ENCODE measurements around the gene SEPTIN8.

Gene SEPTIN8

DNA sequence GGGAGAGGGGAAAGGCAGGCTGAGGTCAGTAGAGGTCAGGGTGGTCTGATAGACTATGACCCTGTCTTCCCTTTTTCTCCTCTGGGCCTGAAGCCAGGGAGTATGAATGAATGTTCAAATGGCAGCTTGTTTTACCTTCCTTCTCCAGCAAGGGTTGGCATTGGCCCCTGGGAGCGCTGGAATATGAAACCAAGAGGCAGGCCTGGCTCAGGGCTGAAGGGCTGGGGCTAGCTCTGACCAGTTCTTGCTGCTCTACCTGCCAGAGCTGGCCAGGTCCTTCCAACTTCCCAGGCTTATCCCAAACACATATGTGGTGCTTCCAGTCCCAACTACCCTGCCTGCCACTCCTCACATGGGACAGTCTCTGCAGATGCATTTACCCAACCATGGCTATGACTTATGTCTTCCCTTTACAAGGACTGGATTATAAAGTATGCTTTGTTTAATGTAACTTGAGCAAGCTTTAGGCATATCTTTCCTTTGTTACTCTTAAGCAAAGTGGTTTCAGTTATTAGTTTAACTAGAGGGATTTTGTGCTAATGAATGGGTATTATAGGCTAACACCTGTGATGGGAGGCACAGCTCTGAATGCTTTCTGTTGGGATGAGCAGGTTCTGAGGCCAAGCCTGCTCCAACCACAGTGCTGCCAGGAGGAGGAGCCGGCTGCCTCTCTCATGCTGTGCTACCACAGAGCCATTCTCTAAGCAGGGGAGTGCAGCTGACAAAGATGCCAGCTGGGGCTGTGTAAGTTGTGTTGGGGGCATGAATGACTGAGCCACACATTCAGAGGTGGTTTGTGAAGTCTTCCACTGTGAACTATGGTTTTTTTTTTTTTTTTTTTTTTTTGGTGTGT is 23.7 kb downstream of the SEPTIN8 start:
- TF ChIP-seq, protein P1, sequence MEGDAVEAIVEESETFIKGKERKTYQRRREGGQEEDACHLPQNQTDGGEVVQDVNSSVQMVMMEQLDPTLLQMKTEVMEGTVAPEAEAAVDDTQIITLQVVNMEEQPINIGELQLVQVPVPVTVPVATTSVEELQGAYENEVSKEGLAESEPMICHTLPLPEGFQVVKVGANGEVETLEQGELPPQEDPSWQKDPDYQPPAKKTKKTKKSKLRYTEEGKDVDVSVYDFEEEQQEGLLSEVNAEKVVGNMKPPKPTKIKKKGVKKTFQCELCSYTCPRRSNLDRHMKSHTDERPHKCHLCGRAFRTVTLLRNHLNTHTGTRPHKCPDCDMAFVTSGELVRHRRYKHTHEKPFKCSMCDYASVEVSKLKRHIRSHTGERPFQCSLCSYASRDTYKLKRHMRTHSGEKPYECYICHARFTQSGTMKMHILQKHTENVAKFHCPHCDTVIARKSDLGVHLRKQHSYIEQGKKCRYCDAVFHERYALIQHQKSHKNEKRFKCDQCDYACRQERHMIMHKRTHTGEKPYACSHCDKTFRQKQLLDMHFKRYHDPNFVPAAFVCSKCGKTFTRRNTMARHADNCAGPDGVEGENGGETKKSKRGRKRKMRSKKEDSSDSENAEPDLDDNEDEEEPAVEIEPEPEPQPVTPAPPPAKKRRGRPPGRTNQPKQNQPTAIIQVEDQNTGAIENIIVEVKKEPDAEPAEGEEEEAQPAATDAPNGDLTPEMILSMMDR (conservative IDR thresholded peaks at IDR 0.05; ENCODE audit: low read depth, low read length): no peak
- no peaks in the 10 kb centered on the region for H3K27me3 ChIP-seq (ENCODE audit: insufficient read depth, low read depth)
- H3K4me2 ChIP-seq: peak overlapping the region; percentile 97
- peak overlapping the region; percentile 89 for H3K27ac ChIP-seq
- peaks cover 3% of the 10 kb centered on the region; the same call in 1 of the 2 replicates for H3K79me2 ChIP-seq (ENCODE audit: insufficient read depth, low read depth)
- no peak overlapping the region for H3K4me3 ChIP-seq (IDR thresholded peaks at IDR 0.05; ENCODE audit: insufficient read depth, low read depth, low read length)
- H3K4me1 ChIP-seq (ENCODE audit: low read depth, poor library complexity, severe bottlenecking): peaks cover 75% of the 10 kb centered on the region
- no peaks in the 10 kb centered on the region for H4K20me1 ChIP-seq (ENCODE audit: insufficient read depth)
- peak overlapping the region; percentile 51 for H3K9ac ChIP-seq
- H3K36me3 ChIP-seq (ENCODE audit: insufficient read depth): no peaks in the 10 kb centered on the region
- H2AFZ ChIP-seq (ENCODE audit: low read depth): no peak overlapping the region

DNA sequence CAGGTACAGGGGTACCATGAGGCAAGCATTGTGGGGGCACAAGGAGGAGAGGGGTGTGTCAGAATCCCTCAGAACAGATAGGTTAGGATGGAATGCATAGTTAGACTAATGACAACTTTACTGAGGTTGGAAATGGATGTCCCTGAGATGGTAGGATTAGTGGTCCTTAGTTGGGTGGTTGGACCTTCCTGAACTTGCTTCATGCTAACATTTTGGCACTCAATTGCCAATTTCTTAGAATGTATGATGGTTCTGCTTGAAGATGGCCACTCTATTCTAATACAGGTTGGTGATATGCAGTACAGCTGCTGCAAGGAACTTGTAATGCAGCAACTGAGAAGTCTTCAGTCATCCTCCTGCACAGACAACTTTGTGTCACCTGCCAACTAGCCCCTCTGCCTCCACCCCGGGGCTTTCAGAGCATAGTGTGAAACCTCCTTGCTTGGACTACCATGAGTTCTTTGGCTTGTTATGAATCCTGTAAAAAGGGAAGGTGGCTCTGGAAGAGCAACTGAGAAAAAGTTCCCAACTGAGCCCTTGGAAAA is 24.4 kb downstream of the SEPTIN8 start:
- Histone ChIP-seq H3K4me3 (IDR thresholded peaks at IDR 0.05; ENCODE audit: insufficient read depth, low read depth, low read length) (no peak overlapping the region), H2AFZ (ENCODE audit: low read depth) (no peak overlapping the region), H4K20me1 (ENCODE audit: insufficient read depth) (no peaks in the 10 kb centered on the region), H3K36me3 (ENCODE audit: insufficient read depth) (no peaks in the 10 kb centered on the region), H3K27ac (peak overlapping the region; percentile 89), H3K9ac (peak overlapping the region; percentile 51; the same call in 1 of the 2 replicates), H3K4me2 (peak overlapping the region; percentile 97), H3K4me1 (ENCODE audit: low read depth, poor library complexity, severe bottlenecking) (peaks cover 82% of the 10 kb centered on the region), H3K79me2 (ENCODE audit: insufficient read depth, low read depth) (peaks cover 4% of the 10 kb centered on the region; the same call in 1 of the 2 replicates), H3K27me3 (ENCODE audit: insufficient read depth, low read depth) (no peaks in the 10 kb centered on the region)
- TF ChIP-seq, protein P1 (conservative IDR thresholded peaks at IDR 0.05; ENCODE audit: low read depth, low read length): no peak

DNA sequence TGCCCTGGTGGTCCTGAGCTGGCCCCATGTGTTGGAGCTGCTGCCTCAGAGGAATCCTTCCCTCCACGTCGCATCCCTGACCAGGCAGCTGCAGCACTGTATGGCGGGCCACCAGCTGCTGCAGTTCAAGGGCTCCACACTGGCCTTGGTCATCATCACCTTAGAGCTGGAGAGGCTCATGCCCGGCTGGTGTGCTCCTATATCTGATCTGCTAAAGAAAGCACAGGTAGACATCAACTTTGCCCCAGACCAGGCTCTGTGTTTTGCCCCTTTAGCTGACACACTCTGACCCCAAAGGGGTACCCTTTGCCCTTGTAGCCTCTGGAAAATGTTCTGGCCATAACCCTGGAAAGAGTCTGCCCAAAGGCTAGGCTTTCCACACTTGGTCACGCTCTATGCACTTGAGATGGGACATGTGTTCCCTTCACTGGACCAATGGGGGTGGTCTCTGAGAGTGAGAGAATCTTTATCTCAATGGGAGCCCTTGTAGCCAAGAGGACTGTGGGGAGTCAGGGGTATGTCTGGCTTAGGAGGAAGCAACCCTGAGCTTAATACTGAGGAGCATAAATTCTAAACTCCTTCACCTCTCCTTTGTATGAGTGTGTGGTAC is 25.0 kb downstream of the SEPTIN8 start:
- TF ChIP-seq, protein P1 (conservative IDR thresholded peaks at IDR 0.05; ENCODE audit: low read depth, low read length): no peak
- Histone ChIP-seq H3K79me2 (ENCODE audit: insufficient read depth, low read depth) (peaks cover 4% of the 10 kb centered on the region; the same call in 1 of the 2 replicates), H2AFZ (ENCODE audit: low read depth) (no peak overlapping the region), H3K27ac (peak overlapping the region; percentile 89), H3K4me2 (peak overlapping the region; percentile 97), H3K4me3 (IDR thresholded peaks at IDR 0.05; ENCODE audit: insufficient read depth, low read depth, low read length) (no peak overlapping the region), H4K20me1 (ENCODE audit: insufficient read depth) (no peaks in the 10 kb centered on the region), H3K4me1 (ENCODE audit: low read depth, poor library complexity, severe bottlenecking) (peaks cover 82% of the 10 kb centered on the region), H3K36me3 (ENCODE audit: insufficient read depth) (no peaks in the 10 kb centered on the region), H3K9ac (peak overlapping the region; percentile 51; the same call in 1 of the 2 replicates), H3K27me3 (ENCODE audit: insufficient read depth, low read depth) (no peaks in the 10 kb centered on the region)

DNA sequence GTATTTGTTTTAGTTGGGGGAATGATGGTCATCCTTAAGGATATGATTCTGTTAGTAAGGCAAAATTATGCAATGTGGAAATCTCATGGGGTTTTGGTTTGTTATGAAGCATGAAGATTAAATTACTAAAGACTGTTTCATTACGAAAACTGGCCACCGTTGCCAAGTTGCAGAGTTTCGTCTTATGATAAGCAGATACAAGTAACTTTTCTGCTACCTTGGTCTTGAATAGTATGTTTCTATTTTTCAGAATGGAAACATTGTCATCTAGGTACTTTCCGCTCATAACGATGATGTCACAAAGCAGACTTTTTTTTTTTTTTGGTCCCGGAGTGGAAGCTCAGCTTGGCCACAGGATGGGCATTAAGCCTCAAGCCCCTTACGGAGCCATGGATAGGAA is 25.6 kb downstream of the SEPTIN8 start:
- Histone ChIP-seq H3K4me3 (IDR thresholded peaks at IDR 0.05; ENCODE audit: insufficient read depth, low read depth, low read length) (no peak overlapping the region), H3K4me1 (ENCODE audit: low read depth, poor library complexity, severe bottlenecking) (peaks cover 86% of the 10 kb centered on the region), H3K4me2 (peak overlapping the region; percentile 97), H4K20me1 (ENCODE audit: insufficient read depth) (no peaks in the 10 kb centered on the region), H3K27me3 (ENCODE audit: insufficient read depth, low read depth) (no peaks in the 10 kb centered on the region), H3K36me3 (ENCODE audit: insufficient read depth) (no peaks in the 10 kb centered on the region), H3K27ac (peak overlapping the region; percentile 89), H2AFZ (ENCODE audit: low read depth) (no peak overlapping the region), H3K9ac (peak overlapping the region; percentile 51), H3K79me2 (ENCODE audit: insufficient read depth, low read depth) (peaks cover 4% of the 10 kb centered on the region; the same call in 1 of the 2 replicates)
- TF ChIP-seq, protein P1 (conservative IDR thresholded peaks at IDR 0.05; ENCODE audit: low read depth, low read length): no peak
